UCSD-AML1 (cell line): ENCODE results near the gene PPM1F.

Experiments used
- DNase-seq: peaks from one replicate; lab custom pipeline; 2025; ENCODE audit not compliant: unreplicated experiment; lab: John Stamatoyannopoulos, UW

The PPM1F gene

GRCh38 chr22:21975854-21976345 lies 23.3 kb upstream of the PPM1F start:
- no peak for DNase-seq

GRCh38 chr22:21975273-21975672 lies 22.6 kb upstream of the PPM1F start:
- no peak for DNase-seq

- no peak for DNase-seq
These were observed 21.5 kb upstream of the PPM1F start for GRCh38 chr22:21974058-21974649.

- no peak for DNase-seq
These were observed 20.2 kb upstream of the PPM1F start for GRCh38 chr22:21972806-21973205.

GRCh38 chr22:21972293-21972779 lies 19.7 kb upstream of the PPM1F start:
- peak; percentile 35 for DNase-seq

- no peak for DNase-seq
These were observed 19.2 kb upstream of the PPM1F start for GRCh38 chr22:21971858-21972275.

- no peak for DNase-seq
These were observed 18.4 kb upstream of the PPM1F start for GRCh38 chr22:21970800-21971617.

- no peak for DNase-seq
These were observed 17.6 kb upstream of the PPM1F start for GRCh38 chr22:21970037-21970799.

- no peak for DNase-seq
These were observed 15.9 kb upstream of the PPM1F start for GRCh38 chr22:21968452-21969129.

GRCh38 chr22:21967693-21968271 lies 15.1 kb upstream of the PPM1F start:
- no peak for DNase-seq

GRCh38 chr22:21966643-21967516 lies 14.2 kb upstream of the PPM1F start:
- no peak for DNase-seq

GRCh38 chr22:21965762-21966288 lies 13.2 kb upstream of the PPM1F start:
- no peak for DNase-seq

- no peak for DNase-seq
These were observed 12.4 kb upstream of the PPM1F start for GRCh38 chr22:21964918-21965484.

- DNase-seq = no peak
These were observed 11.6 kb upstream of the PPM1F start for GRCh38 chr22:21964234-21964633.

GRCh38 chr22:21963790-21964211 lies 11.2 kb upstream of the PPM1F start:
- DNase-seq = no peak

- DNase-seq = no peak
These were observed 10.6 kb upstream of the PPM1F start for GRCh38 chr22:21963286-21963685.

GRCh38 chr22:21962655-21962949 lies 10.0 kb upstream of the PPM1F start:
- no peak for DNase-seq

- DNase-seq = no peak
These were observed 9.4 kb upstream of the PPM1F start for GRCh38 chr22:21961886-21962654.
